SK-N-SH (cell line): ENCODE measurements around the gene HACD1. TPM values are rescaled to one million over a fixed set of nuclear protein-coding genes. Genes with fewer than 3 reads are reported as not detected.

Source experiments
- CTCF ChIA-PET: fragments of 300-600, 350-600 bp; formaldehyde crosslinking; extraction: SDS; loops from one replicate; lab custom pipeline; 2021; lab: Yijun Ruan, JAX
- POLR2A ChIA-PET: fragments of 350-600 bp; sonication (Branson Sonifier 250); formaldehyde crosslinking; extraction: SDS; loops from one replicate; lab custom pipeline; 2020; ENCODE audit warnings: antibody characterized with exemption, inconsistent platforms; lab: Yijun Ruan, JAX
- DNase-seq: peaks from one replicate; pipeline ENCODE4 v3.0.0; 2012
- H2AFZ ChIP-seq: fragments of 200-600 bp; sonication (generic); 2 replicates; pipeline ENCODE4 v1.8.1; 2016; ENCODE audit warnings: antibody characterized with exemption, mild to moderate bottlenecking, low read depth
- H3F3A ChIP-seq: fragments of 200-600 bp; sonication (generic); replicated peaks from 2 replicates; pipeline ENCODE3; 2016; ENCODE audit warnings: antibody characterized with exemption, mild to moderate bottlenecking; ENCODE audit not compliant: insufficient read depth
- H3K27ac ChIP-seq, 2 experiments: fragments of 200-500 bp in 1 of 2; fragments of 200-600 bp in 1 of 2; sonication (Bioruptor generic) in 1 of 2; sonication (generic), shearing (Covaris generic) in 1 of 2; 2 replicates each; pipeline versions ENCODE4 v1.5.1 to v1.6.1; 2014 to 2016; ENCODE audit warnings: low read depth in 2 of 2, inconsistent platforms in 1 of 2, low read length in 1 of 2, mild to moderate bottlenecking in 1 of 2, mixed read lengths in 1 of 2
- H3K27me3 ChIP-seq: fragments of 200-600 bp; sonication (generic), shearing (Covaris generic); 2 replicates; pipeline ENCODE4 v1.6.1; 2016; ENCODE audit warnings: mixed run types; ENCODE audit not compliant: insufficient read depth
- H3K36me3 ChIP-seq, 2 experiments: fragments of 200-500 bp in 1 of 2; fragments of 200-600 bp in 1 of 2; sonication (Bioruptor generic) in 1 of 2; sonication (generic) in 1 of 2; replicated peaks in 1 of 2; 2 replicates each; pipeline versions ENCODE3 to v1.5.1; 2014 to 2016; ENCODE audit warnings: low read length in 1 of 2, mild to moderate bottlenecking in 1 of 2; ENCODE audit not compliant: insufficient read depth in 2 of 2, control insufficient read depth in 1 of 2
- H3K4me1 ChIP-seq, 2 experiments: fragments of 200-500 bp in 1 of 2; fragments of 200-600 bp in 1 of 2; sonication (Bioruptor generic) in 1 of 2; sonication (generic), shearing (Covaris generic) in 1 of 2; 2 replicates each; pipeline versions ENCODE4 v1.5.1 to v1.6.1; 2014 to 2016; ENCODE audit warnings: low read depth in 1 of 2, low read length in 1 of 2, mixed run types in 1 of 2; ENCODE audit not compliant: insufficient read depth in 2 of 2, control insufficient read depth in 1 of 2
- H3K4me2 ChIP-seq: fragments of 200-600 bp; sonication (generic), shearing (Covaris generic); 2 replicates; pipeline ENCODE4 v1.6.1; 2017; ENCODE audit warnings: mixed run types
- H3K4me3 ChIP-seq, 2 experiments: fragments of 200-500 bp in 1 of 2; fragments of 200-600 bp in 1 of 2; sonication (Bioruptor generic) in 1 of 2; sonication (generic), shearing (Covaris generic) in 1 of 2; 2 replicates each; pipeline versions ENCODE4 v1.5.1 to v1.8.1; 2014 to 2016; ENCODE audit warnings: low read depth in 2 of 2, inconsistent platforms in 1 of 2, low read length in 1 of 2, mild to moderate bottlenecking in 1 of 2, mixed read lengths in 1 of 2, moderate library complexity in 1 of 2
- H3K79me2 ChIP-seq: fragments of 200-600 bp; sonication (generic); 2 replicates; pipeline ENCODE4 v1.8.1; 2017; ENCODE audit warnings: mild to moderate bottlenecking; ENCODE audit not compliant: insufficient read depth
- H3K9ac ChIP-seq: fragments of 200-600 bp; sonication (generic); 2 replicates; pipeline ENCODE4 v1.6.1; 2017; ENCODE audit warnings: mixed run types
- H3K9me2 ChIP-seq: fragments of 200-600 bp; sonication (generic); 2 replicates; pipeline ENCODE4 v1.6.1; 2017; ENCODE audit warnings: mixed run types
- H3K9me3 ChIP-seq: fragments of 200-600 bp; sonication (generic); 2 replicates; pipeline ENCODE4 v1.6.1; 2017; ENCODE audit warnings: mixed run types, mild to moderate bottlenecking, moderate library complexity
- H4K20me1 ChIP-seq: fragments of 200-600 bp; sonication (generic); 2 replicates; pipeline ENCODE4 v1.6.1; 2017; ENCODE audit warnings: mild to moderate bottlenecking, mixed run types; ENCODE audit not compliant: insufficient read depth
- CTCF ChIP-seq: fragments of 200-600 bp; sonication (generic); IDR thresholded peaks from 2 replicates; pipeline ENCODE4 v1.6.1; 2017; ENCODE audit warnings: antibody characterized with exemption, mild to moderate bottlenecking, moderate library complexity
- ELF1 ChIP-seq: IDR thresholded peaks from 2 replicates; pipeline ENCODE4 v1.4.0; 2012
- EP300 ChIP-seq, 2 experiments: IDR thresholded peaks; 2 replicates each; pipeline versions ENCODE4 v1.4.0 to v1.6.1; 2012; ENCODE audit warnings: borderline replicate concordance in 1 of 2, low read depth in 1 of 2, low read length in 1 of 2
- FOSL2 ChIP-seq: IDR thresholded peaks from 2 replicates; pipeline ENCODE4 v1.4.0; 2012; ENCODE audit warnings: low read depth, mild to moderate bottlenecking, moderate library complexity, borderline replicate concordance
- FOXM1 ChIP-seq: IDR thresholded peaks from 2 replicates; pipeline ENCODE4 v1.4.0; 2012; ENCODE audit warnings: low read depth, mild to moderate bottlenecking
- MEF2A ChIP-seq: IDR thresholded peaks from 2 replicates; pipeline ENCODE4 v1.4.0; 2012; ENCODE audit warnings: low read depth, borderline replicate concordance
- NFIC ChIP-seq: IDR thresholded peaks from 2 replicates; pipeline ENCODE4 v1.4.0; 2012; ENCODE audit warnings: borderline replicate concordance
- NRF1 ChIP-seq: IDR thresholded peaks from 2 replicates; pipeline ENCODE4 v1.6.1; 2012; ENCODE audit warnings: low read depth, mild to moderate bottlenecking, low read length
- RAD21 ChIP-seq: IDR thresholded peaks from 2 replicates; pipeline ENCODE4 v1.6.1; 2012; ENCODE audit warnings: mild to moderate bottlenecking, low read length
- RCOR1 ChIP-seq: fragments of 150-350 bp; IDR thresholded peaks from 2 replicates; pipeline ENCODE4 v1.6.1; 2017; ENCODE audit warnings: antibody characterized with exemption, low read length
- RFX5 ChIP-seq: IDR thresholded peaks from 2 replicates; pipeline ENCODE4 v1.6.1; 2012; ENCODE audit warnings: mild to moderate bottlenecking, improper control_type of control experiment, low read length
- RXRA ChIP-seq: IDR thresholded peaks from 2 replicates; pipeline ENCODE4 v1.4.0; 2012; ENCODE audit warnings: low read depth, mild to moderate bottlenecking, borderline replicate concordance
- SIN3A ChIP-seq: IDR thresholded peaks from 2 replicates; pipeline ENCODE4 v1.6.1; 2012; ENCODE audit warnings: low read depth, mild to moderate bottlenecking, low read length, moderate library complexity, borderline replicate concordance
- SMC3 ChIP-seq: IDR thresholded peaks from 2 replicates; pipeline ENCODE4 v1.6.1; 2012; ENCODE audit warnings: low read depth, low read length, improper control_type of control experiment
- TAF1 ChIP-seq: IDR thresholded peaks from 2 replicates; pipeline ENCODE4 v1.6.1; 2012; ENCODE audit warnings: low read depth, mild to moderate bottlenecking, low read length, moderate library complexity, borderline replicate concordance
- TCF12 ChIP-seq: IDR thresholded peaks from 2 replicates; pipeline ENCODE4 v1.4.0; 2012
- TEAD4 ChIP-seq: IDR thresholded peaks from 2 replicates; pipeline ENCODE4 v1.4.0; 2012; ENCODE audit warnings: mild to moderate bottlenecking, borderline replicate concordance; ENCODE audit not compliant: insufficient read depth
- ZBTB33 ChIP-seq: IDR thresholded peaks from 2 replicates; pipeline ENCODE4 v1.4.0; 2012; ENCODE audit warnings: low read depth, borderline replicate concordance
- WGBS: methylation state at CpG from one replicate; pipeline ENCODE4 v1.1.6; 2017; ENCODE audit warnings: low lambda C conversion rate; 5-methylcytosine and 5-hydroxymethylcytosine counted together
- polyA plus RNA-seq, 3 experiments: library from polyadenylated mRNA; depleted of rRNA; stranded (reverse); fragments of >200 nt; gene quantifications; 2 replicates each; pipeline ENCODE4 v1.2.3, GENCODE V29; 2012
- TF ChIP-seq, protein P1 (sequence below): IDR thresholded peaks from 2 replicates; pipeline ENCODE4 v1.4.0; 2012; ENCODE audit warnings: low read depth
- TF ChIP-seq, protein P2 (sequence below): IDR thresholded peaks from 2 replicates; pipeline ENCODE4 v1.6.1; 2012; ENCODE audit warnings: mild to moderate bottlenecking, low read depth, low read length, moderate library complexity

HACD1 gene
- polyA plus RNA-seq, 1 of the 3 experiments (the other 2 are of a cell fraction): 23.9 TPM

DNA sequence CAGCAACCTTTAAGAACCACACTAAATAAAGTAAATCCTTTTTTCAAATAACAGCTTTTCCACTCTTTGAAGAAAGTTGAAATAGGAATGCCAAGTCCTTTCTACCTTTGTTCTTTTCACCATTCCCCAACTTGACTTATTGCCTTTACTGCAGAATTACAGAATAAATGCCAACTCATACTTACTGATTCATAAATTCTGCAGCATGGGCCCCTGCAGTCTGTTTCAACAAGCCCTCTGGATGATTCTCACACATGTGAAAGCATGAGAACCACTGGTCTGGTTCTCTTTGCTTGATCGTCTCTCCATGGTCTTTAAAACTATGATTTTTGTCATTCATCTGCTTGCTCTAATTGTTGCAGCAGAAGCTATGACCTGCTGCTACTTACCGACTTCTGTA is 56.1 kb downstream of the HACD1 start:
- Histone ChIP-seq H3K4me2 (no peak overlapping the region), H3K27me3 (no peaks in the 10 kb centered on the region), H3K9ac (no peak overlapping the region), H3F3A (peaks cover 10% of the 10 kb centered on the region), H3K9me3 (no peaks in the 10 kb centered on the region), H3K9me2 (no peaks in the 10 kb centered on the region), H4K20me1 (no peaks in the 10 kb centered on the region), H3K4me3 (no peak overlapping the region), H3K36me3 (no peaks in the 10 kb centered on the region), H3K4me1 (peaks cover 0 to 10% of the 10 kb centered on the region in 2 experiments; a peak in 2 of 4 replicates), H2AFZ (no peak overlapping the region), H3K79me2 (no peaks in the 10 kb centered on the region), H3K27ac (no peak overlapping the region)
- no peak for DNase-seq
- POLR2A ChIA-PET: no interaction called here
- no peak for TF ChIP-seq MEF2A
- TF ChIP-seq, protein P1, sequence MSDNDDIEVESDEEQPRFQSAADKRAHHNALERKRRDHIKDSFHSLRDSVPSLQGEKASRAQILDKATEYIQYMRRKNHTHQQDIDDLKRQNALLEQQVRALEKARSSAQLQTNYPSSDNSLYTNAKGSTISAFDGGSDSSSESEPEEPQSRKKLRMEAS: no peak
- TF ChIP-seq CTCF: no peak
- TF ChIP-seq EP300 (IDR thresholded peaks at IDR 0.05; ENCODE audit: borderline replicate concordance in 1 of 2, low read depth in 1 of 2, low read length in 1 of 2): no peak
- TF ChIP-seq NFIC: no peak
- no peak for TF ChIP-seq TAF1
- WGBS: 88% methylated on average over 2 of the region's 2 CpGs
- CTCF ChIA-PET: no interaction called here

GRCh38 chr10:17557459-17557858 is 59.7 kb downstream of the HACD1 start:
- no peaks in the 10 kb centered on the region for H3K9me2 ChIP-seq
- no peak overlapping the region for H2AFZ ChIP-seq
- H3K4me1 ChIP-seq: peaks cover 0 to 5% of the 10 kb centered on the region in 2 experiments; a peak in 1 of 4 replicates
- 70% methylated on average over 3 of the region's 3 CpGs for WGBS
- H3K9me3 ChIP-seq: no peaks in the 10 kb centered on the region
- CTCF ChIA-PET: interaction anchor here (0.7 kb wide), 1 partner anchor 102 kb away, joined by 3 read pairs; no protein-coding TSS in a partner anchor
- no peaks in the 10 kb centered on the region for H3K27me3 ChIP-seq
- H3K79me2 ChIP-seq: no peaks in the 10 kb centered on the region
- H3K4me2 ChIP-seq: no peak overlapping the region
- TF ChIP-seq RFX5: no peak
- no peak for TF ChIP-seq MEF2A
- TF ChIP-seq EP300 (IDR thresholded peaks at IDR 0.05; ENCODE audit: borderline replicate concordance in 1 of 2, low read depth in 1 of 2, low read length in 1 of 2): no peak
- TF ChIP-seq TEAD4: no peak
- TF ChIP-seq RXRA: no peak
- no peak for TF ChIP-seq RAD21
- no peak for TF ChIP-seq ELF1
- TF ChIP-seq ZBTB33: no peak
- TF ChIP-seq SIN3A: no peak
- TF ChIP-seq RCOR1: no peak
- TF ChIP-seq, protein P2, sequence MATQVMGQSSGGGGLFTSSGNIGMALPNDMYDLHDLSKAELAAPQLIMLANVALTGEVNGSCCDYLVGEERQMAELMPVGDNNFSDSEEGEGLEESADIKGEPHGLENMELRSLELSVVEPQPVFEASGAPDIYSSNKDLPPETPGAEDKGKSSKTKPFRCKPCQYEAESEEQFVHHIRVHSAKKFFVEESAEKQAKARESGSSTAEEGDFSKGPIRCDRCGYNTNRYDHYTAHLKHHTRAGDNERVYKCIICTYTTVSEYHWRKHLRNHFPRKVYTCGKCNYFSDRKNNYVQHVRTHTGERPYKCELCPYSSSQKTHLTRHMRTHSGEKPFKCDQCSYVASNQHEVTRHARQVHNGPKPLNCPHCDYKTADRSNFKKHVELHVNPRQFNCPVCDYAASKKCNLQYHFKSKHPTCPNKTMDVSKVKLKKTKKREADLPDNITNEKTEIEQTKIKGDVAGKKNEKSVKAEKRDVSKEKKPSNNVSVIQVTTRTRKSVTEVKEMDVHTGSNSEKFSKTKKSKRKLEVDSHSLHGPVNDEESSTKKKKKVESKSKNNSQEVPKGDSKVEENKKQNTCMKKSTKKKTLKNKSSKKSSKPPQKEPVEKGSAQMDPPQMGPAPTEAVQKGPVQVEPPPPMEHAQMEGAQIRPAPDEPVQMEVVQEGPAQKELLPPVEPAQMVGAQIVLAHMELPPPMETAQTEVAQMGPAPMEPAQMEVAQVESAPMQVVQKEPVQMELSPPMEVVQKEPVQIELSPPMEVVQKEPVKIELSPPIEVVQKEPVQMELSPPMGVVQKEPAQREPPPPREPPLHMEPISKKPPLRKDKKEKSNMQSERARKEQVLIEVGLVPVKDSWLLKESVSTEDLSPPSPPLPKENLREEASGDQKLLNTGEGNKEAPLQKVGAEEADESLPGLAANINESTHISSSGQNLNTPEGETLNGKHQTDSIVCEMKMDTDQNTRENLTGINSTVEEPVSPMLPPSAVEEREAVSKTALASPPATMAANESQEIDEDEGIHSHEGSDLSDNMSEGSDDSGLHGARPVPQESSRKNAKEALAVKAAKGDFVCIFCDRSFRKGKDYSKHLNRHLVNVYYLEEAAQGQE: no peak
- TF ChIP-seq FOSL2: no peak
- TF ChIP-seq TCF12: no peak
- no peak for TF ChIP-seq NRF1
- no peak for TF ChIP-seq TAF1
- TF ChIP-seq SMC3: no peak
- no peak for TF ChIP-seq FOXM1
- TF ChIP-seq, all 33 proteins: peak for 0
- H3K36me3 ChIP-seq: no peaks in the 10 kb centered on the region
- no peaks in the 10 kb centered on the region for H4K20me1 ChIP-seq
- no peak overlapping the region for H3K4me3 ChIP-seq
- H3K9ac ChIP-seq: no peak overlapping the region
- DNase-seq: no peak
- POLR2A ChIA-PET: no interaction called here
- no peak overlapping the region for H3K27ac ChIP-seq
- peaks cover 4% of the 10 kb centered on the region for H3F3A ChIP-seq
